NCI-H748 (cell line): ENCODE results near the gene FEZF2.

Source experiments
- DNase-seq: peaks from one replicate; lab custom pipeline; 2025; ENCODE audit not compliant: unreplicated experiment; lab: John Stamatoyannopoulos, UW

The FEZF2 gene

DNA sequence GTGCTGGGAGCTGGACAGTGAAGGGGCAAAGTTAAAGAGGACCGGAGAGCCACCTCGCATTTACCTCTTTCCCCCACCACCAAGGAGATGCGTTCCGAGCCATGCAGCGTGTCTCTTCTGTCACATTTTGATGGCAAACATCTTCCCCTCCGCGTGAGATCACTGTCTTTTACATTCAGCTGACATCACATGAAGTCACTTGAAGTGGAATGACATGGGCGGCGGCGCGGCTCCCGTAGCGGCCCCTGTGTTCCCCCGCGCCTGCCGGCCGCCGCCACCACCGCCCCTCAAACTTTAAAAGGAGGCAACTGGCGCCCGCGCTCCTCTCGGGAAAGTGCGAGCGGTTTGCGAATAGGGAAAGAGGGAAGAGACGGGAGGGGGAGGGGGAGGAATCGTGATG is at the start of gene FEZF2:
TSS of gene FEZF2 (minus strand) at position 336 of the 400 bp plus-strand sequence. CDS start 682 bp downstream, outside the sequence.
- DNase-seq = peak; percentile 37

DNA sequence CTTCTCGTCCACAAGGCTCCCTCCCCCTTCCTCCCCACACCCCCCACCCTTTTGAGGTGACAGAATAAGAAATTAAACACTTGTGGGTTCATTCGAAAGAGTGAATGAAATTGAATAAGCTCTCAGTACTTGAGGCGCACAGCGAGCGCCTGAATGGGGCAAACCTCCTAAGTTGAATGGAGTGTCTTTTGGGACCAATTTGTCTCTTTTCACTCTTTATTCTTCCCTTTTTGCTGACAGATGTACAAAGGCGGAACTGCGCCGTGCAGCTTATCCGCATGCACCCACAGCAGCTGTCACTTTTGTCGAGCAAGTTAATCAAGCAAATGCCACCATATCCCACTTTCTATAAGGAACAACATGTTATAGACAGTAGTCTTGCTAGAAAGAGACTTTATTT is 47.9 kb upstream of the FEZF2 start:
- DNase-seq = no peak

DNA sequence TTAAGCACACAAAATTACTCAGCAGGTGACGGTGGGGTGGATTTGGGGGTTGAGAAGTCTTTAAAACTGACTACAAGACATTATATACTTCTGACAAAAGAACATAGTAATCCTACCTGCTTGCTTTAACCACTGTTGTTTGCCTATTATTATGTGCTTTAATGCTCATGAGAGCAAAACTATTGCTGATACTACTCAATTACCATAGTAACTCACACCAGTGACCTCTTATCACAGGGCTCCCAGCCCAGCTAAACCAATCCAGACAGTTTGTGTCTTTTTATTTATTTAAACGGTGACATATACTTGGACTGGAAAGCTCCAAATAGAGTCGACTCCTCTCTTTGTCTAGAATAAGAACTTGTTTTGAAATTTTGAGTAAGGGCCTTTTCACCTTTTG is 42.8 kb upstream of the FEZF2 start:
- DNase-seq = peak; percentile 76

DNA sequence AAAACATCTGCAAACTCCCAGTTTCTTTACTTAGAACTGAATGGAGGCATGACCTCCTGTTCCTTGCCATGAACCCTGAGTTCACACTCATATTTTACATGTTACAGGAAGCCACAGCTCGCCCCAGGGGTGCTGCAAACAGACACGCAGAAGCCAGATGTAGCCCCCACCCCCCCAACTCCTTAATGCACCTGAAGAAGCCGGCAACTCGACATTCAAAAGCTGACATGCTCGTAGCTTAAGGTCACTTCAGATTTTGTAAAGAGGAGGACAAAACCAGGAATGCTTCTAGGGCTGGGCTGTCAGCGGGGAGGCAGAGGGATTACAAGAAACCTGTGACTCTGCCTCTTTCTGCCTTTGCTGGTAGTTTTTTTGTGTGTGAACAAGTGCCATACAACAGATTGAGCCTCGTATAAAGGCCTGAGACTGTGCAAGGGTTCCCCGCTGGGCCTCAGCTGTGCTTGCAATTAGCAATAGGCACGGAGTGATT is 42.0 kb upstream of the FEZF2 start:
- peak; percentile 79 for DNase-seq

DNA sequence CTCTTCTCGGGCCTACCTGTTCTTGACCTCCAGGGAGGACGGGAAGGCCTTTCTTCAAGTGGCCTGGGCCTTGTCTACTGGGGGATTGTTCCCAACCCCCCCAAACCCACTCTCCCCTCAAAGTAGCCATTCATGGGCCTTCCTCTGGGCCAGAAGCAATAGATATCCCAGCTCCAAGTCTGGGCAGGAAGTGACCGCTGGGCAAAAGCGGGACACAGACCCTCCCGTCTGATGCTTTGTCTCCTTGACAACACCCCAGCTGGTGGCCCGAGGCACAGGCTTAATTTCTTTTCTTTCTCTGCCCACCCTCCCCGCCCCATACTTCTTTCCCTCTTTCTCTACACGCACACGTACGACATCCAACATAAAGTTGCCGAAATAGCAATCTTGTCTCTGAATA is 41.4 kb upstream of the FEZF2 start:
- DNase-seq = peak; percentile 40

DNA sequence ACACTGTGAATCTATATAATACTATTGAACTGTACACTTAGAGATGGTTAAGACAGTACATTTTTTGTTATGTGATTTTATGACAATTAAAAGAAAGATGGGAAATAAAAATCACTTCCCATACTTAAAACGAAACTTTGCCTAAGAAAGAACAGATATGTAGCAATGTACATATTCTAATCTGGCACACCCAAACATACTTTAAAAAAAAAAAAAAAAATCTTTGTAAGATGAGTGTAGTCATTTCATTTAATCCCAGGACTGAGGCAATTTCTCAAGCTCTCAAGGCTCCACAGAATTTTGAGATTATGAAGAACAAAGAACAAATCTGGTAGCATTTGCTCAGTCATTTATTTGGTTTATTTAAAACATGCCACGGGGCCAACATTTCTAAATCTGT is 40.3 kb upstream of the FEZF2 start:
- DNase-seq = no peak

DNA sequence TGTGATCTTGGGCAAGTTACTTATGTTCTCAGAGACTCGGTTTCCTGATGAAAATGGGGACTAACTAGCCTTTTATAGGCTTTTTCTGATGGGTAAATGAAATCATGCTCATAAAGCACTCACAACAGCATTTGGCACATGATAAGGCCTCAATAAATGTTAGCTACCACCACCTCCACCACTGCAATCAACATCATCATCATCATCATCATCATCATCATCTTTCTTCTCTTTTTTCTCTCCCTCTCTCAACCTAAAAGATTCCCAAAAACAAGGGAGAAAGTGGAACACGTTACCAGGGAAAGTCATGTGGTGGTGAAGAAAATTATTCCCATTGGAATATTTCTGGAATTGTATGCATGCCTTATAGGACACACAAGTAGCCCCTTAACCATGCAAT is 33.6 kb upstream of the FEZF2 start:
- no peak for DNase-seq

DNA sequence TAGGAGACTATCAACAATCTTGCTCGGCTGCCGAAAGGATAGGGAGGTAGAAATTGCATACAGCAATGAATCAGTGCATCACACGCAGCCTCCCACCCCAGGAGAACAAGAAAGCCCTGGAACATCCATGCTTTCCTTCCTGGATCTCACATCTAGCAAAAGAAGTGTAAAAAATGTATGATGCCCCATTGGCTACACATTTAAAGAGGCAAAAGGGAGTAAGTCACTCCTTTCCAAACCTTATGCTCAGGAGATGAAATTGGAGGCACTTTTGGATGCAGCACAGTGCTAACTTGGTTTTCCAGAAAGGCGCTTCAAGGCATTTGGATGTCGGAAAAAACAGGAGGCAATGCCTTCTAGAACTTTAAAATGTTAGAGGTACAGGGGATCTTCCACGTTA is 32.2 kb upstream of the FEZF2 start:
- no peak for DNase-seq

DNA sequence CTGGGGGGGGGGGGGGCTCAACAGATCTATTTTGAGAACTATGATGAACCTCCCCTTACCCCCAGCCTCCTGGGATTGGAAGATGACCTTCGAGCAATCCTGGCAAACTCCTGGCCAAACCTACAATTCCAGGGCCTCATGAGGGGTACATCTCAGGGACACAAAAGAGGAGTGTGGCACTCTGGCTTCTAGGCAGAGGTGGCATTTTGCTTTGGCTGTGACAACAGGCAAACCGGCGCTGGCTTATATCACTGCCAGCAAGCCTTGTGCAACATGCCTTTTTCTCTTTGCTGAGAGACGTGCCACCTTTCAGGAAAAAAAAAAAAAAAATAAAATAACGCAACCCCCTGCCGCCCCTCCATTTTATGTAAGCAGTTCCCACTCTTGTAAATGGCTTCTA is 31.8 kb upstream of the FEZF2 start:
- no peak for DNase-seq

DNA sequence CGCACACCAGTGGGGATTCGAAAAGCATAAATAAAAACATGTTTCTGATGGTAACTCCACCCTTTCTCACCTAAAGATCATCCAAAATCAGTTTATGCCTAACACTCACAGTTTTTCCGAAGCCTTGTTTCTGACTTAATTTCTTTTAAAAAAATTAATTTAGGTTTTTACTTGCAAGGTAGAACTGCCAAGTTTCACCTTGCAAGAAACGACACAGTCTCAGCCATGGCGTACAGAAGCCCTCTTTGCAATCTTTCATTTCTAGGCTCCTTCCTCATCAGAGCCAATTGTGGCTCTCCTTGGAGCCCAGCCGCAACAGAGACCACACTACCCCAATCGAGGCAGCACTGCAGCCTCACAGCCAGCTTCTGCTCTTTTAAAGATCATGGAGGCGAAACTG is 31.0 kb upstream of the FEZF2 start:
- no peak for DNase-seq

DNA sequence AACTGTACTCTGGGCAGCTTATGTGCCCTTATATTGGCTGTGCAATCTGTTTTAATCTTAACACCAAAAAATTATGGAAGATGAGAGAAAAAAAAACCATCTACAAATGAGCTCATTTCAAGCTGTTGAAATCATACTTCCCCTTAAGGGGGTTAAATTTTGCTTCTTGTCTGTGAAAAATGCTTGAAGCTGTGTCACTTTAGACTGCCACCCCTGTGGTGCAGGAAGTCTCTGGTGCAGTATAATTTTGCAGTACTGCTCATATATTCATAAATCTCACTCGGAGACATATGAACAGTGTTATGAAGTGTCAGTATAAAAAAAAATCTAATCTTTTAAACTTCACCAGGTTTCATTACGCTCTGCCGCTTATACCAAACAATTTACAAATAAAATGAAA is 30.4 kb upstream of the FEZF2 start:
- DNase-seq = no peak

DNA sequence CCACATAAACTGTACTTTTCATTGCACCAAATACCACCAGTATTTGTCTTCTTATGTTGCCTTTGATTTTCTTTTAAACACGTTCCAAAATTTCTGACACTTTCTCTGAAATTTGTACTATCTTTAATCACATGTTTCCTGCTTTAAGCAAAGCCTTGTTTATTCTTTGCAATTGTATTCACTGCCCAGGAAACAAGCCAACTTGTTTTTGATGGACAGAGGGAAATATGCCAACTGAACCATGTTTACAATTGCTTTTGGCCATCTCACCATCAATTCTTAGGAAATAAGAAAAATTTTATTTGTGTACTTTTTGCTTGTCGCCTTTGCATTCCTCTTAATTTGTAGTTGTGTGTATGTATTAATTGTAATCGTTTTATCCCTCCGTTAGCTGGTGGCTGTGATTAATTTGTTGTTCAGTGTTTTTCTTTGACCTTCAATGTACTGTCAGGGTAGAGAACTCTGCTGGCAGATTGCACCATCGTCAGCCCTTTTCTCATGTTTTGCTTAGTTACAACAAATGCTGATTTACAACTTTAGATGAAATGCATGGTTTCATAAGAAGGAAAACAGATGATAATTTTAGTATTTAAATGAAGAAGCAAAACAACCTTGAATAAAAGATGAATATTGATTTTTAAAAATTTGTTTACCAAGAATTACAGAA is 19.4 kb upstream of the FEZF2 start:
- DNase-seq = no peak

DNA sequence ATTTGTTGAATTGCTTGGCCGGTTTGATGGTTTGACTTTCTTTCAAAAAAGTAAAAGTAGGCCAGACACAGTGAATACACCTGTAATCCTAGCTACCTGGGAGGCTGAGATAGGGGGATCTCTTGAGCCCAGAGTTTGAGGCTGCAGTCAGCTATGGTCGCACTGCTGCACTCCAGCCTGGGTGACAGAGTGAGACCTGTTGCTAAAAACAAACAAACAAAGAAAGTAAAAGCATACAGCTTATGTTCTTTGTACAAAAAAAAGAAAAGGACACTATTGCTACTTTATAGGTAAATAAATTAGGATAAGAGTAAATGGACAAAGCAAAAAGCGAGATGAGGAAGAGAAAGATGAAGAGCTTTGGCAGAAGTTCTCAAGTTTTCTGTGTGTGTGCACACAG is 13.9 kb upstream of the FEZF2 start:
- DNase-seq = no peak

DNA sequence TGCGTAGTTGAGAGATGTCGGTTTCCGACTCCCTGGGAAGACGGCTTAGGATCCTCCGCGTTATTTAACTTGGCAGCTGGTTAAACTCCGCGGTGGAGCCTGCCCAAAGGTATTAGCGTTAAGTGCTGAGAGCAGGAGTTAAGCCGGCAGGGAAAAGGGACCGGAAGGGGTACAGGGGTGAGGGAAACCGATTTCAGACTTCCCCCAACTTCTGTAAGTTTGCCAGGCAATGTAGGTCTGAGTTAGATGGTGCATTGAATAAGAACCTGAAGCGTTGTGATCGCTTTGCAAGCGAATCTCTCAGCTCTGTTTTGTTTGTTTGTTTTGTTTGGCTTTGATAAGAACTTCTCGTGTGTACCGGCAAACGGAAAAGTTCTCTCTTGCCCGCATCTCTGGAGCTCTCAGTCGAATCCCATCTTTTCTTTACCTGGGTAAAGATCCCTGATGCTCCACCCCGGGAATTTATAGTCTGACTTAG is 6.0 kb upstream of the FEZF2 start:
- DNase-seq = peak; percentile 55

DNA sequence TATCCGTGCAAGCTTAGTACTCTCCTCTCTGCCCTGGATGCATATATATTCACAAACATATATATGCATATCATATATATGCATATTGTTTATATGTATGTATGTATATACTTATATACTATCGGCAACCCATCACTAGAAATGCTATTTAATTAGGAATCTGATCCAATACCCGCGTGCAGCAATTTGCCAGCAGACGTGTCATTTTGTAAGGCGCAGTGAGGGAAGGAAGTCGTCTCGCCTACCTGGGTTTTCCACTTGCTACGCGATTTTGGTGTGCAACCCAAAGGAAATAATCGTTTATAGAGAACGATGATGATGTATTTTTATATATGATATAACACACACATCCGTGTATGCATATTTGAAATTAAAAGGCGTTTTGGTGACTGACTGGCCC is 5.6 kb upstream of the FEZF2 start:
- peak; percentile 28 for DNase-seq

DNA sequence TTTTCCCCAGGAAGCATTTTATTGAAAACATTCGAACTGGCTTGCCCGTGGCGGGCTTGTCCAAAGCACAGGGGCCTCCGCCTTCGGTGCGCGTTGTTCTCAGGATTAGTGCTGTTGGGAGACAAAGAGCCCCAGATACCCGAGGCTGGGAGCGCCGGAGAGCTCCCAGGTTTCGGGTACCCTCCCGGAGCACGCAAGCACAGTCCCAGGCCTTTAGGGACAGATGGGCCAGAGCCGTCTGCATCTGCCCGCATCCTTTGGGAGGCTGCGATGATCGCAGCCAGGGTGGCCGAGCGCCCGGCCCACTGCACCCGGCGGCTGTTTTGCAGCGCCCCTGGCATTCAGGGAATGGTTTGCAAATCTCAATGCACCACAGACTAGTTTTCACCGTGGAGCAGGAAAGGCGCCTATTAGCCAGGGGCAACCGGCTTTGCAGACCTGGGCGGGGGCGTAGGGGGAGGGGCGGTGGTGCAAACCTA is 5.0 kb upstream of the FEZF2 start:
- DNase-seq = no peak

DNA sequence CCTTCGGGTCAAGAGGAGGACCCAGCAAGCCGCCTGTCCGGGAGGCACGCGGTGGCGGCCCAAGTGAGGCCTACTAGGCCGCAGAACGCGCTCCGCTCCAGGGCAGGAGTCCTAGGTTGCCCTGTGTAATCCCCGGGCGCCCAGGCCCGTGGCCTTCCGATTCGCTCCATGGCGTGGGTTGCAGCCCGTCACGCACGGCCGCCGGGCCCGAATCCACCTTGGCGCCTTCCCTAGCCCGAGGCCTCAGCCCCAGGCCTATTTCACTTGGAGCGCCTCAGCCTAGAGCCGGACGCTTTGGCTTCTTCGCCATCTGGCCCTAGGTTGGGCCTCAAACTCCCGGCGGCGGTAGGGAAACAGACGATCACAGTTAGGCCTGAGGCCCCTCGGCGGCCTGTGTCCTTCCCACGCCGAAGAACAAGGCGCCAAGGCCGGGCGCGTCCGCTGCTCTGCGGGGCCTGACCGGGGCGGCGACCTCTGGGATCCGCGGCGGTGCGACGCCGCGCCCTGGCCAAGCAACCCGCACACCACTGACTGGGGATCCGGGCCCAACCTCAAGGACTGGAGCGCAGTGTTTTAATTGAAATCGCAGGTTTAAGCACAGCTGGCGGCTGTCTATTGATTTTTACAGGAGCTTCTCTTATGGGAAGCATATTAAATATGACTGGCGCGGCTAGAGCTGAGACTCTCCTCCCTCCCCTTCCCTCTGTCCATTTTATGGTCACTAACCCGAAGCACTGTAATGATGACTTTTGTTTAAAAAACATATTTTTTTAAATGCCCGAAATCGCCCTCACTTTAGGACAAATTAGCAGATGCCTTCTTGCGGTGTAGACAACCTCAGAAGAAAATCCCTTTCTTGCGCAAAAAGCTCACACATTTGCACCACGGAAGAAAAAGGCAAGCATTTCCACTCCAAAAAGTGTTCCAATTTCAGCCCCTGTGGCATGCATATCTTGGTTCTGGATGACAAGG is 3.8 kb upstream of the FEZF2 start:
- no peak for DNase-seq

DNA sequence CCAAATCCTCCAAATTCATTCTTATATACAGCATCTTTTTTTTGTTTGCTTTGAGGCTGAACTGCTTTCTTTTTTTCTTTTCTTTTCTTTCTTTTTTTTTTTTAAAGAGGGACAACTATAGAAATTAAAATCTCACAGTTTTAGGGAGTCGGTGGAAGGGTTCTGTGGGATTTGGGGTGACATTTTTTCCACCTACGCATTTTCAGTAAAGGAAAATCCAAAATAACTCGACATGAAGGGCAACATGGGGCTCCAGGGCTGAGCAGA is 3.0 kb upstream of the FEZF2 start:
- no peak for DNase-seq

DNA sequence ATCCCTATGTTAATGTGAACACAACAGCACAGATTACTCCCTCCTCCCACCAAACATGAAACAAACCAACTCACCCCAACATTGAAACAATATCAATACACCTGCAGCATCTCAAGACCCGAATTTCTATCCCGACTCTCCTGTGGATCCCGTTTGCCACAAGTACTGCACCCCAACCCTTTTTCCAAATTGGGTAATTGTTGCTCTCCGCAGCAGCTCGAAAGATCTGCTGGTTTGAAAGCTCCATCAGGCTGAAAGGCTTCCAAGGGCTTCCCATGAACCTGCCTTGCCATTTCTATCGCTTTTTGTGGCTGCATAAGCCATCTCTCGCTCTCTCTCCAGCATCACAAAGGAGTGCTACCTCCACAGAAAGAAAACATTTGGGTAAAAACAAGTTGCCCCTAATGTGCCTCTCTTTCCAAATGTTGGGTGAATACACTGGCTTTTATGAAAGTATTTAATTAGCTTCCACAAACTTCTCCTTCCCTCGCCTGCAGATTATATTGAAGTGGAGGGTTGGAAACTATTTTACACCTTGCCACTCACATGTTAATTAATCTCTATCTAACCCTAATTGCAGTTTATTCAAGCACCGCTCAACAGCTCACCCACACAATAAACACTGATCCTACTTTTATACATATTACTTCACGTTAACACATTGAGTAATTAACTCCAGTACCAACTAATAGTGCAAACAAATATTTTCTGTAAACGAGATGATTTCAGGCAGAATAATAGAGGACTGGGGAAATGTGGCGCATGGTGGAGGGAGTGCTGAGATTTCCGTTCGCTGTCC is 2.5 kb upstream of the FEZF2 start:
- no peak for DNase-seq

DNA sequence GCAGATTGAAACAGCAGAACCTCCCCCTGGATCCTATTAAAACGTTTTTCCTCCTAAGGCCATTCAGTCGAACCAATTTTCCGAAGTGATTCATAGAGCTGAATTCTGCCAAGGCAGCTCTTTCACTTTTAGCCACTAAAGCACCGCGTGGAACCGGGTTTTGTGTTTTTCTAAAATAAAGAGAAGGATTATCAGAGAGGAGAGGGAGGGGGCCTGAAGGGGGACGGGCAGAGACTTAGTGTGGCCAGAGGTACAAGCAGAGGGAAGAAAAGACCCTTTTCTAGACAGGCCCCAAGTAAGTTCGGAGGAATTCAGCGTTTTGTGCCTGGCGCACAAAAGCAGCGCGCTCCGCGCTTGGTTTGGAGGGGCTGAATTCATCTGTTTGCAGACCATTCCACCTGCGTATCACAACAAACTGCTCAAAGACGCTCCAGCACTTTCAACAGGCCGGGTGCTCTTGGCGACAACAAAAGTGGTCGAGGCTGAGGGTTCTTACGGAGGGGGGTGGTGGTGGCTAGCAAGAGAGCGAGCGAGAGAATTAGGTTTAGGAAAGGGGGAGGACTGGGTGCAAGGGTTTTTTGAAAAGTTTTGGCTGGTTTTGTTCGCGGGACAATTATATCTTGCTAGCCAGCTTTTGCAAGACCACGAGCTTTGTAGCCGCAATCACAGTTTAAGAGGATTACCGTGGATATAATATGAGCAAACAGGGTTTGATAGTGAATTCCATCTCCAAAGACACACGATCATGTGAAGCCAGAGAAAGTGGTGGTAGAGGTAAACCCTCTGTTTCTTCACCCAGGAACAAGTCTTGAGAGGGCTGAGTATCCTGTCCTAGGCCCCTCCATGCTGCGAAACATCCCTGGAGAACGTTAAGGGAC is 1.2 kb upstream of the FEZF2 start:
- DNase-seq = peak; percentile 45
